Measurements from ENCODE around the gene LRP5.
A peak's percentile ranks its signal among the peaks of the same experiment; 100 is the strongest.

Gene LRP5

GRCh38 chr11:68312117-68312779 is at the start of gene LRP5:
Gene LRP5 (plus strand): TSS chr11:68312591. CDS start chr11:68312715, 124 bp downstream.
- DNase-seq, result peak; percentile 24

GRCh38 chr11:68263444-68264035 is 48.9 kb upstream of the LRP5 start:
- DNase-seq, result no peak

- no peak for DNase-seq
These were observed 48.1 kb upstream of the LRP5 start for GRCh38 chr11:68264244-68264643.

GRCh38 chr11:68264741-68265540 is 47.5 kb upstream of the LRP5 start:
- DNase-seq, result no peak

GRCh38 chr11:68266121-68266891 is 46.1 kb upstream of the LRP5 start:
- DNase-seq, result no peak

GRCh38 chr11:68266936-68267880 is 45.2 kb upstream of the LRP5 start:
- no peak for DNase-seq

GRCh38 chr11:68267881-68268240 is 44.5 kb upstream of the LRP5 start:
- DNase-seq, result no peak

GRCh38 chr11:68269414-68270081 is 42.8 kb upstream of the LRP5 start:
- DNase-seq, result no peak

- no peak for DNase-seq
These were observed 42.0 kb upstream of the LRP5 start for GRCh38 chr11:68270196-68271022.

GRCh38 chr11:68271023-68271780 is 41.2 kb upstream of the LRP5 start:
- DNase-seq, result peak; percentile 49

GRCh38 chr11:68271781-68272608 is 40.4 kb upstream of the LRP5 start, which contains the start of gene C11orf24:
Gene C11orf24 (minus strand): TSS chr11:68271973. CDS start chr11:68263767, 8,206 bp downstream.
- DNase-seq, result peak; percentile 93

GRCh38 chr11:68273026-68273738 is 39.2 kb upstream of the LRP5 start:
- DNase-seq, result no peak

- DNase-seq, result no peak
These were observed 38.1 kb upstream of the LRP5 start for GRCh38 chr11:68274306-68274705.

GRCh38 chr11:68275721-68276507 is 36.5 kb upstream of the LRP5 start:
- DNase-seq, result peak; percentile 27

GRCh38 chr11:68276861-68277260 is 35.5 kb upstream of the LRP5 start:
- DNase-seq, result no peak

GRCh38 chr11:68279676-68280075 is 32.7 kb upstream of the LRP5 start:
- DNase-seq, result no peak

Data from stimulated activated CD4-positive, alpha-beta T cell treated with anti-CD3 and anti-CD28 coated beads, Interleukin-4, amount 100 ng/mL, for 1 hour (primary cell).